Endothelial cell of umbilical vein (primary cell): Measurements from ENCODE around the gene FADS2.

ENCODE experiments used
- CTCF ChIP-seq, 2 donors: IDR thresholded peaks; 1 replicate in 1 of 2; 2 replicates in 1 of 2; pipeline ENCODE4 v1.5.1; 2011; ENCODE audit warnings: low read length in 2 of 2, mild to moderate bottlenecking in 2 of 2, moderate library complexity in 2 of 2, control low read depth in 1 of 2, inconsistent platforms in 1 of 2, low read depth in 1 of 2; ENCODE audit not compliant: insufficient read depth in 1 of 2; ENCODE audit errors: extremely low read depth in 1 of 2
- EZH2 ChIP-seq: IDR thresholded peaks from 2 replicates; pipeline ENCODE4 v1.6.1; 2012; ENCODE audit warnings: borderline replicate concordance, low read depth, mild to moderate bottlenecking, moderate library complexity, low read length, inconsistent platforms; ENCODE audit not compliant: severe bottlenecking
- POLR2A ChIP-seq: IDR thresholded peaks from 2 replicates; pipeline ENCODE4 v1.6.1; 2012; ENCODE audit warnings: low read depth, mild to moderate bottlenecking, control low read depth, low read length

GRCh38 chr11:61817471-61818202, 10.5 kb upstream of the FADS2 start:
- TF ChIP-seq CTCF (IDR thresholded peaks at IDR 0.05; ENCODE audit: extremely low read depth in 1 of 2, insufficient read depth in 1 of 2, low read depth in 1 of 2, low read length in 2 of 2): no peak
- TF ChIP-seq EZH2: no peak
- no peak for TF ChIP-seq POLR2A
